GM19238 (cell line): Measurements from ENCODE around the gene SRGAP2C.
"Not testable (repeated sequence)": the region's sequence is repeated elsewhere in the genome, so short reads cannot be mapped to it uniquely, and the experiment has no call there.

Experiments used
- DNase-seq: peaks from one replicate; pipeline ENCODE4 v3.0.0; 2011; ENCODE audit warnings: low spot score; ENCODE audit not compliant: insufficient read length

Gene SRGAP2C

DNA sequence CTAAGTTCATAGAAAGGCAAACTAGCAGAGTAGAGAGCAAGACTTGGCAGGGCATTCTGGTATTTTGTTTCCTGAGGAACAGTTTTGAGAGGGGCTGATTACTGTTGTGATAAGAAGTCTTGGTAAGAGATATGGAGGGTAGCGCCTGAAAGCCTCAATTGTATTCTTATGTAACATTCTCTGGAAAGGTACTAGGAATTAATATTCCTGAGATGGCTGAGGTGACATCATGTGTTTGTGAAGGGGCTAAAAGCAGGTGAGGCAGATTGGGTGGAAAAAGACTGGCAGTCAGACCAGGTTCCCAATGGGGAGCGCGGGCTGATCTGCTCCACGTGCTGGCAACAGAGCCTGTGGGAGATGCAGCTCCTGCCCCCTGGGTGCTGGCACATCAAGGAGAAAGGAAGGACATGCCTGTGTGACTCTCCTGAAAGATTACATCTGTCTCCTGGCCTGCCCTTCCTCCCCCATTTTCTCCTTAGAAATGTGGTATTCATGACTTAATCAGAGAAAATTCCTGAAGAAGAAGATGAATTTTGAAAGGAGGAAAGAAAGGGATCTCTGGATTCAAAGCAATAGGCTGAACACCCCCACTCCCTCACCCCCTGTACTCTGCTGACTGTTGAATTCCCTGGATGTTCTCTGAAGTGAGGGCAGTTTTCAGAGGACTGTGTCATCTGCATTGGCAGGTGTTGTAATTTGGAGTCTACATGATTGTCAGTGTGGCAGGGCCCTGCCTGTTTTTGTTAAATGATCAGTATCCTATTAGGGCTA, 94.2 kb downstream of the SRGAP2C start:
- DNase-seq: not testable (repeated sequence)

DNA sequence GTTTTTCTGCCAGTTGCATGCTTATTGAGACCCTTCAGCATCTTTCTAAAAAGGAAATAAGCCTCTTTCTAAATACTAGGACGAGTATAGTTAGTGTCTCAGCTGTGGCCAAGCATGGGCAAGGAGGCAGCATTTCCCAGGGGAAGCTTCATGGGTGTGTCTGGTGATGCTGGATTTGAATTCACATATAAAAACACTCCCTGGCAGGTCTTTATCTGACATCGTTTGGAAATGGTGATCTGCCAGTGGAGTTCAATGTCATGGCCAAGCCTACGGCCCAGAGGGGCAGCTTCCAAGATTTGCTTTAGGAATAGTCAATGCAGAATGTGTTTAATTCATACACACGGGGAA, 94.7 kb downstream of the SRGAP2C start:
- not testable (repeated sequence) for DNase-seq

DNA sequence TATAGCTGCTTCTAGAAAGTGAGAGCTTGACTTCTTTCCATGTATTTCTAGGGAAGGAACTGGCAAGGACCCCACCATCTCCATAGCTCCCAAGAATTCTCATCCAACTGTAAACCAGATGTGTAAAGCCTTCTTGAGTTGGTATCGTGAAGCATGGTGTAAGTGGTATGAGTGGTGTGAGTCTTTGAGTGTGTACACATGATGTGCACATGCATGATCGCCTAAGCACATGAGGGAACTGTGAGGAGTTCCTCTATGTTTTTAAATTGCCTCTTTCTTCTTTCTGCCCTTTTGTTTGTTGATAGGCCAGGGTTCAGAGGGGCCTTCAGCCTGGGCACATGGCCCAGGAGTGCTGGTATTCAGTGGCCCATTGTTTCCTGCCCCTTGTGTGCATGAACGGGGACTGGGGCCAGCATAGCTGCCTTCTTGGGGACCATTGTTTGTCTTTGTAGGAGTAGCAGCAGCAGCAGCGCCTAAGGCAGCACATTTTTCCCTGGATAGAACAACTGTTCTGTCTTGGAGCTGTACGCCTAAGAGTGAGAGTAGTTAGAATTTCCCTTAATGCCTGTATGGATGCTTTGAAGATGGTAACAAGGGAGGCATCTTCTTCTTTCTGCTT, 96.0 kb downstream of the SRGAP2C start:
- DNase-seq: not testable (repeated sequence)

DNA sequence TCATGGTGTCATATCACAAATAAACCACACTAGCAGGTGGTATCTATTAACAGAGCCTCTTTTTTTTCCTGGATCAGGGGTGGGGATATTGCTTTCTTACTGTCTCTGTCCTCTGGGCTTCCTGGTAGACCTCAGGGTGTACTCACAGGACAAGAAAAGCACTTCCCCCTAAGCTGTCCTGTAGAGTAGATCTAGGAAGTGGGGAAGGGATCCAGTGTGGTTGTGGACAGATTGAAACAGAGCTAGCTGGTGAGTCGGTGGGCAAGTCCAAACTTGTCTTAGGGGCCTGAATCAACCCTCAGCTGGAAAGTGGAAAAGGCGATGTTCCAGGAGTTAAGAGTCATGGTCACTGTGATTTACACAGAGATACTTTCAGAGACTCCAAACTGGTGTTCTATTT, 96.7 kb downstream of the SRGAP2C start:
- not testable (repeated sequence) for DNase-seq

DNA sequence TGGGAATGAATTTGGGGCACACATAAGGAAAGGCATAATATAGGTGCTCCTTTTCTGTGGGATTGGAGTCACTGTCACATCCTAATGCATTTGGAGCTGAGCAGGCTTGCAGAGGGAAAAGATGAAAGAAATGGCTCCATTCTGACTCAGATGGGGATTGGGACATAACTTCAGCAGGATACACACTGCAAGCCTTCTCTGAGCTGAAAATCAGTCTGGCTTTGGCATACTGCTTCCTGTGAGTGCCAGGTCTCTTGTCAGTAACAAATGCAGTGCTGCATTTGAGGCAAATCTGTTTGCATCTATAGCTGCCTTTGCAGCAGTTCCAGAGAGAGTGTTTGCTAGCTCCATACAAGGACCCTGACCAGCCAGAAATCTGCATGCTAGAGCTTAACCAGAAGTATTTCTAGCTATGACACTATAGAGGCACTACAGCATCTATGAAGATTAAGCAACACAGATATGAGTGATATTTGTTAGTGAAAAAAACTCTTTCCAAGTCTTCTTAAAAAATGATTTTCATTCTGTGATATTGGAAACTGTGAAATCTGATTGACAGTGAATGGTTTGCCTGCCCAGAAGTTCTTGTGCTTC, 98.9 kb downstream of the SRGAP2C start:
- not testable (repeated sequence) for DNase-seq

DNA sequence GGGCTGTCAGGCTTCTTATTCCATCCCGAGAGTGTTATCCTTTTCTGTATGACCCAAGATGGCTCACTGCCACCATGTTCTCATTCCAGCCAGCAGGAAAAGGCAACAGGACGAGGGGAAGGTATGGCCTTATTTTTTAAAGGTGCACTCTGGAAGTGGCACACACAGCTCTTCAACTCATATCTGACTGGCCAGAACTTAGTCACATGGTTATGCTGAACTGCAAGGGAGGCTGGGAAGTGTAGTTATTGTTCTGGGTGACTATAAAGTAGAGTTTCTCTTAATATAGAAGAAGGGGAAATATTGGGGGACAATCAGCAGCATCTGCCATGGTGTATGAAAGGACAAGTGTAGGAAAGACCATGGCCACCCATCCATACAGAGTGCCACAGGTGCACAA, 107.8 kb downstream of the SRGAP2C start:
- DNase-seq: not testable (repeated sequence)

DNA sequence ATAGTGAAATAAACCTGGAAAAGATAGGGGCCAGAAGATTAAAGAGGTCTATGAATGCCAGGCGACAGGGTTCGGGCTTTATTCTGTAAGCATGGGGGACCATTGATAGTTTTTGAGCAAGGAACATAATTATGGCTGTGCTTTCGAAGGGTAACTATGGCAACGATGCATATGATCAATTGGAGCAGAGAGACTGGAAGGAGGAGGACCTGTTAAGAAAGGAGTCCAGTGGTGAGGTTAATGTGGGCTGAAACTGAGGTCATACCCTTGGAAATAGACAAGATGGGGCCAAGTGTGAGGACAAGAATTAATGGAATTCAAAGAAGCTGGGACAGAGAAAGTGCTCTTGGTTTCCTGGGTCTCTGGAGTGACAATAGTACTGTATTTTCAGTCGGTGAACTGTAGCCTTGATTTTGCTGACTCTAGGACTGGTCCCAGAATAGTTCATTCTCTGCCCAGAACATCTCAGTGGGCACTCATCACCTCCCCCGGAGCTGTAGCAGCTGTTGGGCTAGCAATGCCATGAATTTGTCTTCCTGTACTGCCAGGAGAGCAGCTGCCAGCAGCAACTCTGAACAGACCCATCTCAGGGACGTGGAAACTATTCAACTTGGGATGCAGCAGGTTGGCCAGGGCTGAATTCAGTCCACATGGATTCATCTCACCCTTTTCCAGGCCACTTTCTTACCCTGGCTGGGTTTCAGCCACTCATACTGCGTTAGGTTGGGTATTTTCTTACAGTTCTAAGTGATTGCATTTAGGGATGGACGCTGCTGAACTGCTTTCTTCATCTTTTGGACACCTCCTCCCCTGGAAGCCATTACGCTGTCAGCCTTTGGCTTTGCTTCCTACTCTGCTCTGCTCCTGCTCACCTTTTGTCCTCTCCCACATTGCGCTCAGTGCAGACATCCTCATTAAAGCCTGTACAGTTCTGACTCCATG, 108.8 kb downstream of the SRGAP2C start:
- not testable (repeated sequence) for DNase-seq

DNA sequence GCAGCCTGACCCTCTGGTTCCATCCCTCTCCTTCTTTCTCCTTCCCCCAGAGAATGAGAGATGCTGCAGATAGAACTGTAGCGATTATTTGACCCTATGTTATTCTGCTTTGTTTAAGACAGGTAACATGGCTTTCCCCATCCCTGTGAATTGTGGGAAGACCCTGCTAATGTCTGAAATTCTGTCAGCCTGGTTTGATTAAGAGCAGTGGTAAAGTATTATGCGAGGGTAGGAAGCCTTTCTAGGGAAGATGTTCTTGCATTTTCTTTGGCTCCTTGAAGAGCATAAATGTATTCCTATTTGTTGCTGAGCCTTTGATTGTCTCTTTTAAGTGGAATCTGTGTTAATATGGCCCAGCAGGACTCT, 109.4 kb downstream of the SRGAP2C start:
- DNase-seq: not testable (repeated sequence)

DNA sequence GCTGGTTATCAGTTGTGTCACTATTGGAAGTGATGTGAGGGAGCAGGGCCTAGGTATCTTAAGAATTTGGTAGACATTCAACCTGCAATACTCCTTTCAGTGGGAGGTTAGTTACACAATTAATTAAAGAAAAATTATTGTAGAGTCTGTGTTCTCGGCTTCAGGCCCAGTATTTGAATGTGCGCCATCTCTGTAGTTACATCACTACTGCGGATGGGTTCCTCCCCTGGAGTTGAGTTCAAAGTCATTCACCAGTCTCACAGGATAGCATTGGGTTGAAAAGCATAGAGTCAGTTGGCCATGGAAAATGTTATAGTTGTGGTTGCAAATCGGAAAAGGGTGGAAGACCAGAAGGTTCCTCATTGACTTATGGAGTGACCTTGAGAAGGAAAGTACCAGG, 111.8 kb downstream of the SRGAP2C start:
- DNase-seq: not testable (repeated sequence)

DNA sequence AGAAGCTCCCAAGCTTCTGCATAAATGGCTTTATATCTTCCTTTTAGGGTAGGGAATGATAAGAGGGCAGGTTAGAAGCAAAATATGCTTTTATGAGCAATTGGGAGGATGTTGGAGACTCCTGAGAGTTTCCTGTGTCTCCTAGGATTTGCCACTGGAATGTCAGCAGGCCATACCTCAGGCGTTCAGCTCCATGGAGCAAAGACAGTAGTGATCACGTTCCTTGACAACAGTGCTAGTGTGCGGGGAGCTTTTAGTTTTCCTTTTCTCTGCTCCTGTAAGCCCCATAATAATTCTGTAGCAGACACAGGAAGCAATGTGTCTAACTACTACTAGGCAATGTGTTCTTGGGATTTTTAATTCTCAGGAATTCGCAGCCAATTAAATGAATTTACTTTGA, 113.8 kb downstream of the SRGAP2C start:
- not testable (repeated sequence) for DNase-seq

DNA sequence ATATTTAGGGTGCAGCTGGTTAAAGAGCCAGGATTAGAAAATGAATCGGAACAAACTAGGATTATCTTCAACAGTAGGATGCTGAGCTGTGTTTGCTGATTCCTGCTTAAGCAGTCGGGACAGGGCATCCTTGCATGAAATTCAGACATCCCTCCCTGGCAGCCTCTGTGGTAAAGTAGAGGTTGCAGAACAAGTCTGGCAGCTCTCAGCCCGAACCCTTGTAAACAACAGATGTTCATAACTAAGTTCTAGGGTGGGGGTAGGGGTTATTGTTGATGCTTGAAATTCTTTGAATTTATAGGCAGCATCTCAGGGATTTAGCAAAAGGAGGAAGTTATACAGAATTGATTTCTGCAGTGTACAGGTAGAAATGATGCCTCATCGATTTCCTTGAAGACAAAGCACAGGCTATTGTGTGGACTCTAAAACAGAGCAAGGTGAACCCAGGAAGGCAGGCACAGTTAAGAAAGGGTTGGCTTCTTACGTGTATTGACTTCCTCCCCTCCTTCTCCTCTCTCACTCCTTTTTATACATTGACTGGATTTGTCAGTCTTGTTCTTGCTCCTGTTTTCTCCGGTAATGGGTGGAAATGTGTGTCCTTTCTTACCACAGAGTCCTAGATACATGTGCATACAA, 114.9 kb downstream of the SRGAP2C start:
- not testable (repeated sequence) for DNase-seq

DNA sequence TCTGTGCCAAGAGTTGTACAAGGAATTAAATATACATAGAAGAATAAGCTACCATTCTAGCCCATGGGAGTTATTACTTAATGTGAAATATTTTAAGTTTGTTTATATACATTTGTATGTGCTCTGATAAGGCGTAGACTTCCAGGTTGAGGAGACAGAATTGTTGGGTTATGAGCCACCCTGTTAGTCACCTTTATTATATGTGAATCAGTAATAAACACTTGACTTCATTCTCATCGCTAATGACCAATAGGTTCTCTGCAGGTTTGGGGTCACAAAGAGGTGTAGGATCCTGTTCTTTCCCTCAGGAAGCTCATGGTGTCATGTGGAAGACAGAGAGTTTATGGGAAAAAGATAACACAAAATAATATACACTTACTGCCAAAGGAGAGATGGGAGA, 117.1 kb downstream of the SRGAP2C start:
- DNase-seq: not testable (repeated sequence)

DNA sequence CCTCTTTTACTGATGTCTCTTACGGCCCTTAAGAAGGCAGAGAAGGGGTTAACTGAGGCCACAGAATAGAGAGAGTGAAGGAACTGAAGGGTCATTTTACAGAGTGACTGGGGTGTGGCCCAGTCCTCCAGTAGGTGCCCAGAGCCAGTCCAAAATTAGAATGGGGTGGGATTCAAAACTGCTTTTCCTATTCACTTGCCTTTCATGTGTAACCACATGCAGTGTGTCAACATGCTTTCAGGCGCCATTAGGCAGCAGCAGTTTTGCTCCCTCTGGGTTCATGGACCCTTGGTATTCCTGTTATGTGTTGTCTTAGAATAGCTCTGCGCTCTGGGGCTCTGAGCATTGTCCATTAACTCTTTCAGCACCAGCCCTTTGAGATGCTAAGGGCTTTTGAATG, 123.0 kb downstream of the SRGAP2C start:
- DNase-seq: not testable (repeated sequence)

DNA sequence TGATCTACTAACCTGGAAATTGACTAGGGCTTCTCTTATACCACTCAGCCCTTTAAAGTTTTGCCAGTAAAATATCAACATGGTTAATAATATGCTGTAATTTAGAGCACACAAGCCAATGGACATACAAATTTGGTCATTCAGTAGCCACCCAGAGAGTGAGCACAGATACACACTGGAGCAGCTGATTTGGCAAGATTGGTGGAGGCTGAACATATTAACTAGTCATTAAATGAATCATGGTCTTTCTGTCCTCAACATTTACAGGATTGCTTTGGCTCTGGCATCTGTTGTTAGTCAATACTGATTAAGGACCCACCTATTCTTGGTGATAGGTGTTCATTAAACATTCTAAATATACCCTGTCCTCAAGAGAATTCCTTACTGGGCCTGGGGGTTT, 130.7 kb downstream of the SRGAP2C start:
- not testable (repeated sequence) for DNase-seq

DNA sequence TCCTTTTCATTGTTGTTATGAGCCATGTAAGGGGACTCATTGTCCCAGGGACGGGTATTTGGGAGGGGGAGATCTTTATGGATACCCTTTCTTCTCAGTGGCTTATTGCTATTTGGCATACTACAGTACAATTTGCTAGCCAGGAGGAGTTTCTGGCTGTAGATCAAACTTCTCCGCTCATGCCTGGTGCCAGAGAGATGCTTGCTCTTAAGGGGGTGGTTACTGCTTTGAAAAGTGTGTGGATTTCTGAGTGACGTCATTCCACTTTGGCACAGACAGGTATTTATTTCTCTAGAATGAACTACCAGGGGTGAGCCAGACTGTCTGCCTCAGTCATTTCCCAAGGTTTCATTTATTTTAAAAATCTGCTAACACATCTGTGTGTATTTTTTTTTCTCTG, 131.3 kb downstream of the SRGAP2C start:
- not testable (repeated sequence) for DNase-seq

DNA sequence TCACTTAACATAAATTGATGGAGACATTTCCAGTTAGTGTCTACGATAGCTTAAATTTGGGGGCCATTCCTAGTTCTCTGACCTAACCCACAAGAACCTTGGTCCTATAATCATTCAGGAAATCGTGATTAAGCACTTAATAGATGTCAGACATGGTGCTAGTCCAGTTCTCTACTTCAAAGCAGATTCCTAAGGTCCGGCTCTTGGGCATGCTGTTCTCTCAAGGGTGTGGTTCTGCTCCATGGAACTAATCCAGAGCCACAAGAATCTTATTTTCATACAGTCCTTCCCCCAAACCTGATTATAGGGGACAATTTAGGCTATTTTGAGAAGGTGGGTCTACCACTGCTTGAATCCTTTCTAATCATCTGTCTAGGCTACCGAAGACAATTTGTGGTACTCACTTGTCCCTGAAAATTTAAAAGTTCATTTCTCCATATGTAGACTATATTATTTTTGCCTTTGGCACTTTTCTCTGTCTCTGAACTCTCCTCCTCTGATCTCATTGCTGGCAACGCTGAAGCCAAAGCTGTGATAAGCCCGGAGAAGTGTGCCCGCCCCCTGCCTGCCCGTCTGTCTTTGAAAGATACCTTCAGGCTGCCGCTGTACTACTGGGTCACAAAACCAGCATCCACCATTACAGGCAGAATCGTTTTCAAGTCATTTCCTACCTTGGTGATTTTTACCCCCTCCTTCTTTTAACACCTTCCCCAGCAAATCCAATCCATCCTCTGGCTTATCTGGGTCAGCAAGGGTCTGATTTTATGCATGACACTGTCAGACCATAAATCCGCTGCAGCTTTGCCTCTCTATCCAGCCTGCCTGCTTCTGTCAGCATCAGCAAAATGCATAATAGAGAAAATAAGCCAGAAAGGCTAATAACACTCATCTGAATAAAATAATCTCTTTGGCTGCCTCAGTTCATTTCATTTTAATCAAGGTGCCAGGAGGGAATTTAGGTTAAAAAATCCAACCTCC, 133.0 kb downstream of the SRGAP2C start:
- not testable (repeated sequence) for DNase-seq

DNA sequence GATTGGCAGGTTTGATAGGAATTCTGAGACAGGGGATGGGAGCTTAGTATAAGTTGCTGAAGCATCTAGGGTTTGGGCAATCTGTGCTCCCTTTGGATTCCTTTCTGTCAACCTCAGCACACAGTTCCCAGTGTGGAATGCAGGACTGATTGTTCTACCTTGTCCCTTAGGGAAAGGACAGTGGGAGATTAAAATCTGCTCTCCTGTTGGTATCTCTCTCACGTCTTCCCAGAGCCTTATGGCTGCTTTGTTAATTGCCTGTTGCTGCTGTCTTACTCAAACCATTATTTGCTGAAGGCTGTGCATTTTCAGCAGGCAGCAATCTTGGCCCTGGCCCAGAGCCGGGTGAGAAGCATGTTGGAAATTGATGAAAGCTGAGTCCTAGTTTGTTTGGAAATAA, 133.9 kb downstream of the SRGAP2C start:
- DNase-seq: not testable (repeated sequence)

DNA sequence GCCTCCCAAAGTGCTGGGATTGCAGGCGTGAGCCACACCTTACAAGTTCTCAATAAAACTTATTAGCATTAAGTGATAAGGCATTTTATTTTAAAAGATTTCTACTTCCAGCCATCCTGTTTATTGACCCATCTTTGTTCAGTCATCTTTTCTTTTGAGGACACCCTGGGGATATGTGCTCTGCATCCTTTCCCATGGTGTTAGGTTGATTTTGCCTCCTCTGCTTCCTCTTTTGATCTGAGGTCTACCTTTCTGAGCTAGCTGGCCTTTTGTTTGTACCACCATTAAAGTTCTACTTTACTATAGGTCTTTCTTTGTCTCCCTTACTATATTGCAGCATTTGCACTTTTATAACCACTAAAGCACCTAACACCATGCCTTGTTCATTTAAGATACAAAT, 136.9 kb downstream of the SRGAP2C start:
- not testable (repeated sequence) for DNase-seq

DNA sequence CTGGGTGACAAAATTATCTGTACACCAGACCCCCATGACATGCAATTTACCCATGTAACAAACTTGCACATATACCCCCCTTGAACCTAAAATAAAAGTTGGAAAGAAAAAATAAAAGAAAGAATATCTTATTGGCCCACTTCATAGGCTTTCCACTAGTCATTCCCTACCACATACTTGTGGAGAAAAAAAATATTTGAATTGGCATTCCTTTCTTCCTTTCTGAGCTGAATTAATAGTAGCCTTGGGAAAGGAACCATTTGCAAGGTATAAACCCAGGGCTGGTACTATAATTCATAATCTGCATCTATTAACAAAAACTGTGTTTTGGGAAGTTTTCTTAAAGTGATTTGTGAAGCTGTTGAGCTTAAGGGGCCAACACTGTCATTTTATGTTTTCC, 140.0 kb downstream of the SRGAP2C start:
- DNase-seq: not testable (repeated sequence)

DNA sequence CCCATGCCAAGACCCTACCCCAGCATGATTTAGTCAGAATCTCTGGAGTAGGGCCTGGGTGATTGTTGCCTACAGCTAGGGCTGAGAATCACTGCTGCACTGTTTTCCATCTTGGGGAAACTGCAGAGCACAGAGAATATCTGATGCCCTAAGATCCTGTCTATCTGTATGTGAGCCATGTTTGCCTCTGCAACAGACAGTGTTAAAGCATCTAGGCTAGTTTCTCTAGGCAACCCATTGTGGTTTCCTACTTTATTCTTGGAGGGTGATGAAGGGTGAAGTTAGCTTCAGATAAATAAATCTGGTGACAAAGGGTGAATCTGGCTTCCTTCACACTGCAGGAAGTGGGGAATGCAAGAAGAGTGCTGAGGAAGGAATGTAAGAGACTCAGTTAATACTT, 147.4 kb downstream of the SRGAP2C start:
- DNase-seq: not testable (repeated sequence)
